ENCODE measurements around the gene MGAT4C.

MGAT4C gene

GRCh38 chr12:86193931-86194330 lies 62.3 kb downstream of the MGAT4C start:
- TF ChIP-seq SPI1 (IDR thresholded peaks at IDR 0.05; ENCODE audit: low read depth, low read length) (no peak), TAF1 (IDR thresholded peaks at IDR 0.05; ENCODE audit: low read depth, low read length) (no peak), PAX5 (IDR thresholded peaks at IDR 0.05; ENCODE audit: insufficient read depth, low read length, severe bottlenecking) (no peak), POU2F2 (IDR thresholded peaks at IDR 0.05; ENCODE audit: low read depth, low read length) (no peak), POLR2AphosphoS5 (IDR thresholded peaks at IDR 0.05; ENCODE audit: low read depth, low read length) (no peak), POLR2A (IDR thresholded peaks at IDR 0.05; ENCODE audit: low read depth, low read length) (no peak)
- DNase-seq (ENCODE audit: insufficient read length, low spot score), result no peak
- FAIRE-seq, result no peak

- TF ChIP-seq PAX5 (IDR thresholded peaks at IDR 0.05; ENCODE audit: insufficient read depth, low read length, severe bottlenecking), result no peak
- TF ChIP-seq POLR2AphosphoS5 (IDR thresholded peaks at IDR 0.05; ENCODE audit: low read depth, low read length), result no peak
- TF ChIP-seq POLR2A (IDR thresholded peaks at IDR 0.05; ENCODE audit: low read depth, low read length), result no peak
- TF ChIP-seq SPI1 (IDR thresholded peaks at IDR 0.05; ENCODE audit: low read depth, low read length), result no peak
- no peak for TF ChIP-seq POU2F2 (IDR thresholded peaks at IDR 0.05; ENCODE audit: low read depth, low read length)
- TF ChIP-seq TAF1 (IDR thresholded peaks at IDR 0.05; ENCODE audit: low read depth, low read length), result no peak
- DNase-seq (ENCODE audit: insufficient read length, low spot score) (no peak), FAIRE-seq (no peak)
Measured at GRCh38 chr12:86188226-86188625, 68.0 kb downstream of the MGAT4C start.

GRCh38 chr12:86186449-86186848 lies 69.7 kb downstream of the MGAT4C start:
- TF ChIP-seq POU2F2 (IDR thresholded peaks at IDR 0.05; ENCODE audit: low read depth, low read length) (no peak), TAF1 (IDR thresholded peaks at IDR 0.05; ENCODE audit: low read depth, low read length) (no peak), SPI1 (IDR thresholded peaks at IDR 0.05; ENCODE audit: low read depth, low read length) (no peak), POLR2AphosphoS5 (IDR thresholded peaks at IDR 0.05; ENCODE audit: low read depth, low read length) (no peak), POLR2A (IDR thresholded peaks at IDR 0.05; ENCODE audit: low read depth, low read length) (no peak), PAX5 (IDR thresholded peaks at IDR 0.05; ENCODE audit: insufficient read depth, low read length, severe bottlenecking) (no peak)
- no peak for FAIRE-seq

GRCh38 chr12:86179855-86180254 lies 76.3 kb downstream of the MGAT4C start:
- TF ChIP-seq SPI1 (IDR thresholded peaks at IDR 0.05; ENCODE audit: low read depth, low read length), result no peak
- no peak for TF ChIP-seq PAX5 (IDR thresholded peaks at IDR 0.05; ENCODE audit: insufficient read depth, low read length, severe bottlenecking)
- no peak for TF ChIP-seq POLR2AphosphoS5 (IDR thresholded peaks at IDR 0.05; ENCODE audit: low read depth, low read length)
- no peak for TF ChIP-seq POLR2A (IDR thresholded peaks at IDR 0.05; ENCODE audit: low read depth, low read length)
- no peak for TF ChIP-seq POU2F2 (IDR thresholded peaks at IDR 0.05; ENCODE audit: low read depth, low read length)
- no peak for TF ChIP-seq TAF1 (IDR thresholded peaks at IDR 0.05; ENCODE audit: low read depth, low read length)
- FAIRE-seq, result no peak
- no peak for DNase-seq (ENCODE audit: insufficient read length, low spot score)

More at GRCh38 chr12:86186449-86186848, 69.7 kb downstream of the MGAT4C start:
- no peak for DNase-seq (ENCODE audit: insufficient read length, low spot score)

GRCh38 chr12:86174188-86174587 lies 82.0 kb downstream of the MGAT4C start:
- DNase-seq (ENCODE audit: insufficient read length, low spot score) (no peak), FAIRE-seq (no peak)
- no peak for TF ChIP-seq POU2F2 (IDR thresholded peaks at IDR 0.05; ENCODE audit: low read depth, low read length)

GRCh38 chr12:86172913-86173443 lies 83.2 kb downstream of the MGAT4C start:
- TF ChIP-seq SPI1 (IDR thresholded peaks at IDR 0.05; ENCODE audit: low read depth, low read length), result no peak
- no peak for TF ChIP-seq POU2F2 (IDR thresholded peaks at IDR 0.05; ENCODE audit: low read depth, low read length)
- TF ChIP-seq POLR2AphosphoS5 (IDR thresholded peaks at IDR 0.05; ENCODE audit: low read depth, low read length), result no peak
- no peak for TF ChIP-seq TAF1 (IDR thresholded peaks at IDR 0.05; ENCODE audit: low read depth, low read length)
- no peak for TF ChIP-seq POLR2A (IDR thresholded peaks at IDR 0.05; ENCODE audit: low read depth, low read length)
- TF ChIP-seq PAX5 (IDR thresholded peaks at IDR 0.05; ENCODE audit: insufficient read depth, low read length, severe bottlenecking), result no peak
- no peak for DNase-seq (ENCODE audit: insufficient read length, low spot score)
- no peak for FAIRE-seq

- no peak for DNase-seq (ENCODE audit: insufficient read length, low spot score)
- TF ChIP-seq POU2F2 (IDR thresholded peaks at IDR 0.05; ENCODE audit: low read depth, low read length) (no peak), POLR2A (IDR thresholded peaks at IDR 0.05; ENCODE audit: low read depth, low read length) (no peak), TAF1 (IDR thresholded peaks at IDR 0.05; ENCODE audit: low read depth, low read length) (no peak), PAX5 (IDR thresholded peaks at IDR 0.05; ENCODE audit: insufficient read depth, low read length, severe bottlenecking) (no peak), POLR2AphosphoS5 (IDR thresholded peaks at IDR 0.05; ENCODE audit: low read depth, low read length) (no peak), SPI1 (IDR thresholded peaks at IDR 0.05; ENCODE audit: low read depth, low read length) (no peak)
- FAIRE-seq, result no peak
Measured at GRCh38 chr12:86170051-86170450, 86.1 kb downstream of the MGAT4C start.

- no peak for TF ChIP-seq POU2F2 (IDR thresholded peaks at IDR 0.05; ENCODE audit: low read depth, low read length)
- no peak for TF ChIP-seq POLR2A (IDR thresholded peaks at IDR 0.05; ENCODE audit: low read depth, low read length)
- DNase-seq (ENCODE audit: insufficient read length, low spot score) (no peak), FAIRE-seq (no peak)
Measured at GRCh38 chr12:86158956-86159355, 97.2 kb downstream of the MGAT4C start.

- no peak for TF ChIP-seq SPI1 (IDR thresholded peaks at IDR 0.05; ENCODE audit: low read depth, low read length)
- no peak for TF ChIP-seq POU2F2 (IDR thresholded peaks at IDR 0.05; ENCODE audit: low read depth, low read length)
- no peak for TF ChIP-seq POLR2A (IDR thresholded peaks at IDR 0.05; ENCODE audit: low read depth, low read length)
- TF ChIP-seq PAX5 (IDR thresholded peaks at IDR 0.05; ENCODE audit: insufficient read depth, low read length, severe bottlenecking), result no peak
- TF ChIP-seq TAF1 (IDR thresholded peaks at IDR 0.05; ENCODE audit: low read depth, low read length), result no peak
- no peak for TF ChIP-seq POLR2AphosphoS5 (IDR thresholded peaks at IDR 0.05; ENCODE audit: low read depth, low read length)
- DNase-seq (ENCODE audit: insufficient read length, low spot score) (no peak), FAIRE-seq (no peak)
Measured at GRCh38 chr12:86154620-86155019, 101.6 kb downstream of the MGAT4C start.

GRCh38 chr12:86148612-86149011 lies 107.6 kb downstream of the MGAT4C start:
- TF ChIP-seq SPI1 (IDR thresholded peaks at IDR 0.05; ENCODE audit: low read depth, low read length), result no peak
- TF ChIP-seq TAF1 (IDR thresholded peaks at IDR 0.05; ENCODE audit: low read depth, low read length), result no peak
- no peak for TF ChIP-seq POLR2AphosphoS5 (IDR thresholded peaks at IDR 0.05; ENCODE audit: low read depth, low read length)
- no peak for TF ChIP-seq POU2F2 (IDR thresholded peaks at IDR 0.05; ENCODE audit: low read depth, low read length)
- no peak for TF ChIP-seq PAX5 (IDR thresholded peaks at IDR 0.05; ENCODE audit: insufficient read depth, low read length, severe bottlenecking)
- TF ChIP-seq POLR2A (IDR thresholded peaks at IDR 0.05; ENCODE audit: low read depth, low read length), result no peak
- DNase-seq (ENCODE audit: insufficient read length, low spot score) (no peak), FAIRE-seq (no peak)
